A673 (cell line): ENCODE results near the gene ATRN.

ENCODE experiments used
- EZH2 ChIP-seq: fragments of 200-600 bp; sonication (generic); IDR thresholded peaks from 2 replicates; pipeline ENCODE4 v1.6.1; 2017; ENCODE audit warnings: borderline replicate concordance, low read depth, mild to moderate bottlenecking, mixed read lengths, antibody characterized with exemption, low read length; ENCODE audit not compliant: poor library complexity, severe bottlenecking
- TF ChIP-seq, protein P1 (sequence below): fragments of 300-800, 200-600 bp; sonication (generic); conservative IDR thresholded peaks from 2 replicates; pipeline ENCODE4 v1.5.1; 2017; ENCODE audit warnings: low read depth, mild to moderate bottlenecking, antibody characterized with exemption, low read length, moderate library complexity, mixed read lengths

DNA sequence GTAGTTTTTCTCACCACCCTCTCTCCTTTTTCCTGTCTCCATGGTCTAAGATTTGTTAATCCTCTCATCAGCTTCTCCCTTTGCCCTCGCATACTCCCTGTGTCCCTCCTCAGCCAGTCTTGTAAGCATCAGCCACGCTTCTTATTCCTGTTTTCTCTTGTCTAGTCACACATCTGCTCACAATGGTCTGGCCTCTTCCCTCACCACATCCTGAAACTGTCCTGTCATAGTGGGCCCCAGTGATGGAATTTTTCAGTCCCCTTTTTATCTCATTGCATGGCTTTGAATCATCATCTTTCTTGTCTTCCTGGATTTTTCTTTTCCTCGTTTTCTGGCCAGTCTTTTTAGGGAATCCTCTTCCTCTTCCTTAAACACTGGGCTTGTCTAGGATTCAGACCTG is 135.2 kb downstream of the ATRN start:
- TF ChIP-seq, protein P1, sequence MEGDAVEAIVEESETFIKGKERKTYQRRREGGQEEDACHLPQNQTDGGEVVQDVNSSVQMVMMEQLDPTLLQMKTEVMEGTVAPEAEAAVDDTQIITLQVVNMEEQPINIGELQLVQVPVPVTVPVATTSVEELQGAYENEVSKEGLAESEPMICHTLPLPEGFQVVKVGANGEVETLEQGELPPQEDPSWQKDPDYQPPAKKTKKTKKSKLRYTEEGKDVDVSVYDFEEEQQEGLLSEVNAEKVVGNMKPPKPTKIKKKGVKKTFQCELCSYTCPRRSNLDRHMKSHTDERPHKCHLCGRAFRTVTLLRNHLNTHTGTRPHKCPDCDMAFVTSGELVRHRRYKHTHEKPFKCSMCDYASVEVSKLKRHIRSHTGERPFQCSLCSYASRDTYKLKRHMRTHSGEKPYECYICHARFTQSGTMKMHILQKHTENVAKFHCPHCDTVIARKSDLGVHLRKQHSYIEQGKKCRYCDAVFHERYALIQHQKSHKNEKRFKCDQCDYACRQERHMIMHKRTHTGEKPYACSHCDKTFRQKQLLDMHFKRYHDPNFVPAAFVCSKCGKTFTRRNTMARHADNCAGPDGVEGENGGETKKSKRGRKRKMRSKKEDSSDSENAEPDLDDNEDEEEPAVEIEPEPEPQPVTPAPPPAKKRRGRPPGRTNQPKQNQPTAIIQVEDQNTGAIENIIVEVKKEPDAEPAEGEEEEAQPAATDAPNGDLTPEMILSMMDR = no peak
- TF ChIP-seq EZH2 = no peak
